ENCODE data around the gene FUT2.
A peak's percentile ranks its signal among the peaks of the same experiment; 100 is the strongest.

FUT2 gene

DNA sequence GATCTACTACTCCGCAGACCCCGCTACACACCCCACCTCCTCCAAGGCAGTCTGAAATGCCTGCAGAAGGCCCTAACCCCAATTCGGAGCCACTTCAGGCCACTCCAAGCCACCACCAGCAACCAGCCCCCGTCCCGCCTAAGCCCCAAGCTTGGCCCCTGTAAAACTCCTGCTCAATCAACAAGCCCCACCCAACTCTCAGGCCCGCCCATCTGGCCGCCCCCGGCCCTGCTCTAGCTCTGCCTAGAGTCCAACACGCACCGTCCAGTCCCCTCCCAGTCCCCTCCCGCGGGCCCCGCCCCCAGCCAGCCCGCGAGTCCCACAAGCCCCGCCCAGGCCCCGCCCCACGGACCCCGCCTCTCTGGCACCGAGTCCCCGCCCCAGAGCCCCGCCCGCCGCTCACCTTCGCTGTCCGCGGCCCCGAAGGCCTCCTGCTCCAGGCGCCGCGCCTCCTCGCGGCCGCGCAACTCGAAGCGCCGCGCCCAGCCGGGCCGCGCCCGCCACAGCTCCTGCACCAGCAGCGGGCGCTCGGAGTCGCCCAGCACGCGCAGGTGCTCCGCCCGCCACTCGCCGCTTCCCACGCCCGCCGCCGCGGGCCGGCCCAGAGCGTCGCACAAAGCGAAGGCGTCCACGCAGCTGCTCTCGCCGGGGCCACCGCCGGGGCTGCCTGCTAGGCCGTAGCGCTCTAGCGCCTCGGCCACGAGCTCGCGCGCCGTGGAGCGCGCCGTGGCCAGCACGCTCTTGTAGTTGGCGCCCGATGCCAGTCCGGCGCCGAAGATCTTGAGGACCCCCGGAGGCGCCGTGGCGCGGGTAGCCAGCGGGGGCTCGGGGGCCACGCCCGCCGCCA is 43.0 kb downstream of the FUT2 start:
- TF ChIP-seq TEAD4 (IDR thresholded peaks at IDR 0.05) (no peak), CREB1 (IDR thresholded peaks at IDR 0.05; ENCODE audit: low read depth) (no peak), YY1 (IDR thresholded peaks at IDR 0.05; ENCODE audit: low read depth) (no peak), NFIC (IDR thresholded peaks at IDR 0.05) (no peak), TCF12 (IDR thresholded peaks at IDR 0.05; ENCODE audit: low read depth) (peak; percentile 40; the same call in 1 of the 2 replicates), EGR1 (IDR thresholded peaks at IDR 0.05) (no peak), FOXM1 (IDR thresholded peaks at IDR 0.05; ENCODE audit: borderline replicate concordance, low read depth) (no peak), CEBPB (IDR thresholded peaks at IDR 0.05) (no peak), RAD21 (IDR thresholded peaks at IDR 0.05; ENCODE audit: low read depth) (peak; percentile 11; the same call in 1 of the 2 replicates), EP300 (IDR thresholded peaks at IDR 0.05; ENCODE audit: borderline replicate concordance) (no peak), ZBTB7A (IDR thresholded peaks at IDR 0.05; ENCODE audit: low read depth) (no peak), TAF1 (IDR thresholded peaks at IDR 0.05; ENCODE audit: low read depth) (no peak)
- TF ChIP-seq, protein P1, sequence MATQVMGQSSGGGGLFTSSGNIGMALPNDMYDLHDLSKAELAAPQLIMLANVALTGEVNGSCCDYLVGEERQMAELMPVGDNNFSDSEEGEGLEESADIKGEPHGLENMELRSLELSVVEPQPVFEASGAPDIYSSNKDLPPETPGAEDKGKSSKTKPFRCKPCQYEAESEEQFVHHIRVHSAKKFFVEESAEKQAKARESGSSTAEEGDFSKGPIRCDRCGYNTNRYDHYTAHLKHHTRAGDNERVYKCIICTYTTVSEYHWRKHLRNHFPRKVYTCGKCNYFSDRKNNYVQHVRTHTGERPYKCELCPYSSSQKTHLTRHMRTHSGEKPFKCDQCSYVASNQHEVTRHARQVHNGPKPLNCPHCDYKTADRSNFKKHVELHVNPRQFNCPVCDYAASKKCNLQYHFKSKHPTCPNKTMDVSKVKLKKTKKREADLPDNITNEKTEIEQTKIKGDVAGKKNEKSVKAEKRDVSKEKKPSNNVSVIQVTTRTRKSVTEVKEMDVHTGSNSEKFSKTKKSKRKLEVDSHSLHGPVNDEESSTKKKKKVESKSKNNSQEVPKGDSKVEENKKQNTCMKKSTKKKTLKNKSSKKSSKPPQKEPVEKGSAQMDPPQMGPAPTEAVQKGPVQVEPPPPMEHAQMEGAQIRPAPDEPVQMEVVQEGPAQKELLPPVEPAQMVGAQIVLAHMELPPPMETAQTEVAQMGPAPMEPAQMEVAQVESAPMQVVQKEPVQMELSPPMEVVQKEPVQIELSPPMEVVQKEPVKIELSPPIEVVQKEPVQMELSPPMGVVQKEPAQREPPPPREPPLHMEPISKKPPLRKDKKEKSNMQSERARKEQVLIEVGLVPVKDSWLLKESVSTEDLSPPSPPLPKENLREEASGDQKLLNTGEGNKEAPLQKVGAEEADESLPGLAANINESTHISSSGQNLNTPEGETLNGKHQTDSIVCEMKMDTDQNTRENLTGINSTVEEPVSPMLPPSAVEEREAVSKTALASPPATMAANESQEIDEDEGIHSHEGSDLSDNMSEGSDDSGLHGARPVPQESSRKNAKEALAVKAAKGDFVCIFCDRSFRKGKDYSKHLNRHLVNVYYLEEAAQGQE (IDR thresholded peaks at IDR 0.05; ENCODE audit: low read depth): no peak
- TF ChIP-seq, protein P2, sequence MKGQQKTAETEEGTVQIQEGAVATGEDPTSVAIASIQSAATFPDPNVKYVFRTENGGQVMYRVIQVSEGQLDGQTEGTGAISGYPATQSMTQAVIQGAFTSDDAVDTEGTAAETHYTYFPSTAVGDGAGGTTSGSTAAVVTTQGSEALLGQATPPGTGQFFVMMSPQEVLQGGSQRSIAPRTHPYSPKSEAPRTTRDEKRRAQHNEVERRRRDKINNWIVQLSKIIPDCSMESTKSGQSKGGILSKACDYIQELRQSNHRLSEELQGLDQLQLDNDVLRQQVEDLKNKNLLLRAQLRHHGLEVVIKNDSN (IDR thresholded peaks at IDR 0.05): no peak
- TF ChIP-seq, protein P3, sequence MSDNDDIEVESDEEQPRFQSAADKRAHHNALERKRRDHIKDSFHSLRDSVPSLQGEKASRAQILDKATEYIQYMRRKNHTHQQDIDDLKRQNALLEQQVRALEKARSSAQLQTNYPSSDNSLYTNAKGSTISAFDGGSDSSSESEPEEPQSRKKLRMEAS (IDR thresholded peaks at IDR 0.05): peak; percentile 98

DNA sequence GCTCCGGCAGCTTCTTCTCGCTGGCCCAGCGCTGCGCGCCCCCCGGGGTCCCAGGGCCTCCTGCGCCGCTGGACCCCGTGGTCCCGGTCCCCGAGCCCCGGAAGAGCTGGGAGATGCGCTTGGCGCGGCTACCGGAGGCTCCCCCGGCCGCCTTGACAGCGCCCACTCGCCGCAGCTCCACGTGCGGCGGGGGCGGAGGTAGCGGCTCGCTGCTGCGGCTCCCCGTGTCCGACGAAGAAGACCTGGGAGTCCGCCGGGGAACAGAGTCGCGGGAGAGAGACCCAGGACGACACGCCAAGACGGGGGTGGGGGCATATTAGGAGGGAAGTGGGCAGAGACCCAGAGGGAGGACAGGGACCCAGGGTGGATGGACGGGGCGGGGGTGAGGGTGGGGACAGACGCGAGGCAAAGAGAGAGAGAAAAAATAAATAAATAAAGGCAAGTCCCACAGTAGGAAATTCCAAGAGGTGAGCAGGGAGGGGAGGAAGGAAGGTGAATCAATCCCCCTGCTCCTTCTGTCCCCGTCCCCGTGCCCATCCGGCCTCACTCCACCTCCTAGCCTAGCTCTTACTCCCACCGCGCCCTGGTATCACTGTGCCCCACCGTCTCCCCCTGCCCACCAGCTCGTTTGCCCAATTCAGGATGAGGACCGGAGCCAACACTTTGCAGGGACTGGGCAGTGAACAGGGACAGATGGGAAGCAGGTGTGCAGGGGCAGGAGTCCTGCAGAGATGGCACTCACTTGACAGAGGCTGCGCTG is 43.8 kb downstream of the FUT2 start:
- TF ChIP-seq CREB1 (IDR thresholded peaks at IDR 0.05; ENCODE audit: low read depth) (no peak), ZBTB7A (IDR thresholded peaks at IDR 0.05; ENCODE audit: low read depth) (peak; percentile 69; the same call in 1 of the 2 replicates)

GRCh38 chr19:48740164-48740972 is 44.6 kb downstream of the FUT2 start, which contains the start of gene RASIP1:
Gene RASIP1, minus strand, starts transcription at chr19:48740610. Its CDS starts 328 bp downstream, at chr19:48740282.
- TF ChIP-seq CEBPB (IDR thresholded peaks at IDR 0.05): no peak
- TF ChIP-seq NFIC (IDR thresholded peaks at IDR 0.05): no peak
- TF ChIP-seq TAF1 (IDR thresholded peaks at IDR 0.05; ENCODE audit: low read depth): no peak
- TF ChIP-seq, protein P2 (IDR thresholded peaks at IDR 0.05): no peak
- no peak for TF ChIP-seq EGR1 (IDR thresholded peaks at IDR 0.05)
- TF ChIP-seq FOXM1 (IDR thresholded peaks at IDR 0.05; ENCODE audit: borderline replicate concordance, low read depth): no peak
- TF ChIP-seq RAD21 (IDR thresholded peaks at IDR 0.05; ENCODE audit: low read depth): no peak
- TF ChIP-seq YY1 (IDR thresholded peaks at IDR 0.05; ENCODE audit: low read depth): no peak
- TF ChIP-seq ZBTB7A (IDR thresholded peaks at IDR 0.05; ENCODE audit: low read depth): no peak

GRCh38 chr19:48741129-48741999 is 45.6 kb downstream of the FUT2 start:
- TF ChIP-seq, protein P2 (IDR thresholded peaks at IDR 0.05): peak; percentile 29; the same call in 1 of the 2 replicates
- no peak for TF ChIP-seq ZBTB7A (IDR thresholded peaks at IDR 0.05; ENCODE audit: low read depth)

DNA sequence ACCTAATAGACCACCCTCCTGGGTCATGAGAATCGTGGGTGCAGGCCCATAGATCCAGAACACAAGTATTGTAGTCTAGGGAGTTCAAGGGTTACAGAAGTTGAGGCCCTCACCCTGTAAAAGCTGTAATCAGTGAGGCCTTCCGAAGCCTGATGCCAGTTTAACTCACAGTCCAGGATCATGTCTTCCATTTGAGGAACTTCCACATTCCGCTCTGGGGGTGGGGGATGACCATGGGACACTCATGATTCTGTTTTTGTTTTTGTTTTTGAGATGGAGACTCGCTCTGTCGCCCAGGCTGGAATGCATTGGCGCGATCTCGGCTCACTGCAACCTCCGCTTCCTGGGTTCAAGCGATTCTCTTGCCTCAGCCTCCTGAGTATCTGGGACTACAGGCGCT is 46.3 kb downstream of the FUT2 start:
- TF ChIP-seq EP300 (IDR thresholded peaks at IDR 0.05; ENCODE audit: borderline replicate concordance) (no peak), ZBTB7A (IDR thresholded peaks at IDR 0.05; ENCODE audit: low read depth) (no peak), NFIC (IDR thresholded peaks at IDR 0.05) (no peak), RAD21 (IDR thresholded peaks at IDR 0.05; ENCODE audit: low read depth) (no peak), TAF1 (IDR thresholded peaks at IDR 0.05; ENCODE audit: low read depth) (no peak), FOXM1 (IDR thresholded peaks at IDR 0.05; ENCODE audit: borderline replicate concordance, low read depth) (no peak), TCF12 (IDR thresholded peaks at IDR 0.05; ENCODE audit: low read depth) (no peak)
- TF ChIP-seq, protein P3 (IDR thresholded peaks at IDR 0.05): no peak
